Activated naive CD4-positive, alpha-beta T cell treated with anti-CD3 and anti-CD28 coated beads, Interleukin-2, amount 50 U/mL, for 72 hours (primary cell): ENCODE results near the gene POLA1. TPM values are rescaled to one million over a fixed set of nuclear protein-coding genes. Genes with fewer than 3 reads are reported as not detected.

Experiments
- ATAC-seq, 2 donors: fragments of 150-1000 bp; cut with Tn5 transposase; 2 replicates each; pipeline ENCODE4 v1.10.0; 2021; ENCODE audit warnings: mild to moderate bottlenecking in 2 of 2, moderate library complexity in 2 of 2
- DNase-seq, 2 donors: peaks; one replicate each; pipeline ENCODE4 v3.0.0; 2021 to 2022; ENCODE audit warnings: low spot score in 2 of 2
- H3K27ac Mint-ChIP-seq, 2 donors: one replicate each; pipeline ENCODE4 v1.8.0; 2022; ENCODE audit warnings: mild to moderate bottlenecking in 2 of 2, mixed read lengths in 2 of 2
- H3K36me3 Mint-ChIP-seq, 2 donors: one replicate each; pipeline ENCODE4 v1.8.0; 2022; ENCODE audit warnings: mixed read lengths in 2 of 2
- H3K9me3 Mint-ChIP-seq, 2 donors: one replicate each; pipeline ENCODE4 v1.8.0; 2022; ENCODE audit warnings: mixed read lengths in 2 of 2
- total RNA-seq, 2 donors: library from RNA; stranded (reverse); gene quantifications; one replicate each; pipeline ENCODE4 v1.2.3, GENCODE V29; 2022

The POLA1 gene
- total RNA-seq, 2 donors from 2014 or later: 37.8 to 49.4 TPM

DNA sequence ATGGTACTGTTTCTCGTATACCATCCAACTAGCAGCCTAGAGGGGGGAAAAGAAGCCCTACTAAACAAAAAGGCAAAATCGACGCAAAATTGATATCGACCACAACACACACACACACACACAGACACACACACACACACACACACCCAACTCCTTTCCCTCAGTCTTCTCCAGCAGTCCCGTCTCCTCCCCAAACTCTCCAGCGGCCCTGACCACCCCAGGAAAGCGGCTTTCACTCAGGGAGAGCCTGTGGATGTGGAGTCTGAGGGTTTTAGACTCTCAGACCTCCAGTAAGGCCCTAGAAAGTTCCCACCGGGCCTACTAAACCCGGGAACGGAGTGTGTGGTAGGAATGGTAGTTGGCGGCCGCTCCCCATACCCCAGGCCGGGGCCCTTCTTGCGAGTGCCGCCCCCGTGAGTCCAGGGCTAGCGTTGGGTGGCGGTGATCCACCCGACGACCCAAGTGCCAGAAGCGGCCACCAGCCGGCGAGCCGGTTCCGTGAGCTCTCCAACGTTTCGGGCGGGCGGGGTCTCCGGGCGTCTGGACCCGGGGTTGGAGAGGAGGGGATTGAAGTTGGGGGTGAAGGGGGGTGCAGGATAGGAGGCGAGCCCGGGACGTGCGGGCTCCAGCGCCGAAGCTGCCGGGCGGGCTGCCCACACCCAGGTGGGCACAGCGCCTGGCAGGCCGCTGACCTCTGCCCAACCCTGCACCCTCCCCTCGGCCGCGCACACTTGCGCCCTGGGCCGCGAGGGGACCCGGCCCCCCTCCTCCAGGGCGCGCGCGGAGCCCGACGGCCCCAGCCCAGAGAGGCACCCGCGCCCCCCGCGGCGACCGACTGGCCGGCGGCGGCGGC lies 308.3 kb downstream of the POLA1 start:
- Mint-ChIP-seq H3K27ac (no peak overlapping the region), H3K9me3 (no peaks in the 10 kb centered on the region), H3K36me3 (no peaks in the 10 kb centered on the region)
- DNase-seq (no peak), ATAC-seq (no peak)

DNA sequence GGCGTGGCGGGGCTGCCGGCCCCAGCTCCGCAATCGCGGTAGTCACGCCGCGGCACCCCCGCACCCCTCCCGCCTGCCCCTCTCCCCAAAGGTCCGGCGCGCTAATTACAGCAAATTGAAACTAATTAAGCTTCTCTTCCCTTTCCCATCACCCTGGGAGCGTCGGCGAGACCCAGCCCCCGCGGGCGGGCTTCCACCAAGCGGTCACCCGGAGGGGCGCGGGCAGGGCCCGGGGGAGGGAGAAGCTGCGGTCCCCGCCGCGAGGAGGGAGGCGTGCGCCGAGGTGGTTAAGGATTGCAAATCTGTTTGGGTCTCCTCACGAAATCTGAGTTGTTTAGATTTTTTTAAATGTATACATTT lies 308.9 kb downstream of the POLA1 start:
- no peak overlapping the region for H3K27ac Mint-ChIP-seq
- no peaks in the 10 kb centered on the region for H3K9me3 Mint-ChIP-seq
- ATAC-seq (no peak), DNase-seq (no peak)
- no peaks in the 10 kb centered on the region for H3K36me3 Mint-ChIP-seq

- no peaks in the 10 kb centered on the region for H3K9me3 Mint-ChIP-seq
- no peaks in the 10 kb centered on the region for H3K36me3 Mint-ChIP-seq
- no peak for DNase-seq
- no peak overlapping the region for H3K27ac Mint-ChIP-seq
- ATAC-seq: no peak
These were observed 309.5 kb downstream of the POLA1 start for GRCh38 chrX:25003066-25003849.

DNA sequence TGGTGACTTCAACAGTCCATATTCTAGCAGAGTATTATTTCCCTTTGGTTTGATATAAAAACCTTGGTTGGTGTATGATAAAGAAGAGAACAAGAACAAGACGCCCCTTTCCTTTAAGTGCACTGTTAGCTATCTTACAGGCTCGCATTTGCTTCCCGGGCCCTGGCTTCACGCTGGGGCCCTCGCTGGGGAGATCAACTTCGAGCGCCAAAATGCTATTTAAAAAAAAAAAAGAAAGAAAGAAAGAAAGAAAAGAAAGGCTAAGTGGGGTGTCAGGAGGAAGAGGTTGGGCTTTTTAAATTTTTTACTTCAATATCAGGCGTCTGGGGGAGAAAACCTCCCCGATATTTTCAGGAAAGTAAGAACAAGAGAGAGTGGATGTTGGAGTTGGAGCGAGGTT lies 310.3 kb downstream of the POLA1 start:
- Mint-ChIP-seq H3K36me3 (no peaks in the 10 kb centered on the region), H3K9me3 (no peaks in the 10 kb centered on the region), H3K27ac (peak overlapping the region in 1 of 2 donors; percentile 72)
- ATAC-seq: no peak
- DNase-seq: no peak

DNA sequence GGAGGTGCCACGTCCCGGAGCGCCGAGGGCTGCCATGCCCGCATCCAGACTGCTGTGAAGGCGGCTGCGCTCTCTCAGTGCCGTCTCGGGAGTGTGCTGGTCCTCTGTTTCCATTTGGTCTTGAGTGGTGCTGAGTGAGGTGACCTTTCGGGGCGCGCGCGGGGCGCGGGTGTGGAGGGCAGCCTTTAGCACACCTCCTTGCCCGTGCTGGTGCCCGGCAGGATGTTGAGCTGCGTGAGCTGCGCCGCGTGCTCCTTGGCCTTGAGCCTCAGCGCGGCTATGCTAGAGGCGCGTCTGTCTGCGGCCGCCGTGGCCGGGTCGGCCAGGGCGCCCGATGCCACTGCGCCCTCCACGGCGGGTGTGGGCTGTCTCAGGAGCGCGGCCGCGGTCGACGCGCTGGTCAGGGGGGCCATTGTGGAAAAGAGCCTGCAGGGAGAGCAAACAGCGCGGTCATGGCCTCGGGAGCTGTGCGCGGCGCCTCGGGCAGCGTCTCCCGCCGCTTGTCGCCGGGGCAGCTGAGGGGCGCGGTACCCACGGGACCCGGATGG lies 310.8 kb downstream of the POLA1 start:
- Mint-ChIP-seq H3K9me3 (no peaks in the 10 kb centered on the region), H3K27ac (no peak overlapping the region), H3K36me3 (no peaks in the 10 kb centered on the region)
- DNase-seq: no peak
- peak in 1 of 2 donors; percentile 49 for ATAC-seq

- DNase-seq (no peak), ATAC-seq (no peak)
- H3K9me3 Mint-ChIP-seq: no peaks in the 10 kb centered on the region
- H3K36me3 Mint-ChIP-seq: no peaks in the 10 kb centered on the region
- no peak overlapping the region for H3K27ac Mint-ChIP-seq
These were observed 311.3 kb downstream of the POLA1 start for GRCh38 chrX:25005034-25005381.

GRCh38 chrX:25005382-25006185 lies 311.9 kb downstream of the POLA1 start:
- no peaks in the 10 kb centered on the region for H3K9me3 Mint-ChIP-seq
- H3K36me3 Mint-ChIP-seq: no peaks in the 10 kb centered on the region
- no peak for DNase-seq
- ATAC-seq: no peak
- H3K27ac Mint-ChIP-seq: peak overlapping the region in 1 of 2 donors; percentile 74

DNA sequence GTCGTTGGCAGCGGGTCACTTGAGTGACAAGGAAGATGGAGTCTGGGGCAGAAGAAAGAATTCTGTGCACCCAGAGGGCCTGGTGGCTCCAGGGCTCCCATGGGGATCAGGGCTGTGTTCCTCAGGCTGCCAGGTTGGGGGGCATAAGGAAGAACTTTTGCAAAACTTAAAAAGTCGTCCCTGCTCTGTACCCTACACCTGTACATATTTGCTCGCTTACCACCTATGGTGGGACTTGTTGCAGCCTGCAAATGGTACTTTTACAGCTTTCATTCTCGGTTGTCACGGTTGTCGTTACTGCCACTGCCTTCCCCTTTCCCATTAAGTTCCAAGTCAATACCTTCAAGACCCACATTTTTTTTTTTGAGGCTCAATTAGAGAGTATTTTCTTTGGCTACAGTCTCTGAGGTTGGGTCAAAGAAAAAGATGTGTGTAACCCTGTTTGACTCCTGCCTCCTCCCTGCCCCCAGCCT lies 312.9 kb downstream of the POLA1 start:
- peak overlapping the region in 1 of 2 donors; percentile 74 for H3K27ac Mint-ChIP-seq
- no peaks in the 10 kb centered on the region for H3K36me3 Mint-ChIP-seq
- ATAC-seq: no peak
- no peaks in the 10 kb centered on the region for H3K9me3 Mint-ChIP-seq
- no peak for DNase-seq

DNA sequence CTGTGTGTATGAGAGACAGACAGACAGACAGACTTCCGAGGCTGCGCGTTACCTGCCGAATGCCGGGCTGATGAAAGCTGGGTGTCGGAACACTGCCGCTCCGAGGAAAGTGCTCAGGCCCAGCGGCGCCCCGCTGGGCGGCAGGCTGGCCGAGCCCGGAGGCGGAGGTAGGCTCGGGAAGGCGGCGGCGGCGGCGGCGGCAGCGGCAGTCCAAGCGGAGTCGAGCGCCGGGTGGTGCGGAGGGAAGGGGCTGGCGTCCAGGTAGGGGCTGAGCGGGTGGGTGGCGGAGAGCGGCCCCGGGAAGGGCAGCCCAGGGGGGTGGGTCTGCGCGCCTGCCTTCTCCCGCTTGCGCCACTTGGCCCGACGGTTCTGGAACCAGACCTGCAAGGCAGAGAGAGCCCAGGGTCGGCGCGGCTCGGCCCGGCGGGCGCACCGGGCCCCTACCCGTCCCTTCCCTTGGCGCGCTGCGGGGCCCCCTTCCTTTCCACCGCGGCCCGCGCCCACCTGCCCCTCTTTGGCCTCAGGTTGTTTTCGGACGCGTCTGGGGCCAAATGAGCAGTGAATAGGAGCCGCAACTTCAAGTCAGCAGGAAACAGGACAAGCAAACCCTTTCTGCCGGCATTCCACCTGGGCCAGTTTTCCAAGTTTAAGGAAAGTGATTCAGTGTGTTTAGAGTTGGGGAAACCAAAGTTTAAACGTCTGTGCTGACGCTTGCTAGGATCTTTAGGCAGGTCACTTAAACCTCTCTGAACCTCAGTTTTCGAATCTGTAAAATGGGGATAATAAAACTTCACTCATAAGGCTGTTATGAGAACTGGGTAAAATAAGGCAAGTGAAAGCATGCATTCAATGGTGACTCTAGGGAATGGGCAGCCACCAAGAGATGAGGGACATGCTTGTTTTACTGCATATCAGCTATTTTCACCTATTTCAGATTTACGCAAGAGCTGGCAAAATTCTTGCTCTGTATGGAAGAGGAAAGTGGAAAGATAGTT lies 313.6 kb downstream of the POLA1 start:
- Mint-ChIP-seq H3K36me3 (no peaks in the 10 kb centered on the region), H3K9me3 (no peaks in the 10 kb centered on the region), H3K27ac (no peak overlapping the region)
- no peak for ATAC-seq
- no peak for DNase-seq

GRCh38 chrX:25009407-25009806 lies 315.7 kb downstream of the POLA1 start:
- Mint-ChIP-seq H3K9me3 (no peaks in the 10 kb centered on the region), H3K27ac (no peak overlapping the region), H3K36me3 (no peaks in the 10 kb centered on the region)
- no peak for DNase-seq
- ATAC-seq: no peak

- no peak overlapping the region for H3K27ac Mint-ChIP-seq
- peaks cover 0 to under 1% of the 10 kb centered on the region in 2 donors for H3K36me3 Mint-ChIP-seq
- DNase-seq: no peak
- ATAC-seq: no peak
- H3K9me3 Mint-ChIP-seq: no peaks in the 10 kb centered on the region
These were observed 317.3 kb downstream of the POLA1 start for GRCh38 chrX:25010784-25011588.

GRCh38 chrX:25011589-25012432 lies 318.1 kb downstream of the POLA1 start:
- H3K9me3 Mint-ChIP-seq: no peaks in the 10 kb centered on the region
- no peak overlapping the region for H3K27ac Mint-ChIP-seq
- peaks cover 0 to 8% of the 10 kb centered on the region in 2 donors for H3K36me3 Mint-ChIP-seq
- no peak for DNase-seq
- ATAC-seq: no peak

- peaks cover 0 to 8% of the 10 kb centered on the region in 2 donors for H3K36me3 Mint-ChIP-seq
- ATAC-seq (no peak), DNase-seq (no peak)
- H3K9me3 Mint-ChIP-seq: no peaks in the 10 kb centered on the region
- H3K27ac Mint-ChIP-seq: no peak overlapping the region
These were observed 318.7 kb downstream of the POLA1 start for GRCh38 chrX:25012433-25012735.

- H3K9me3 Mint-ChIP-seq: no peaks in the 10 kb centered on the region
- ATAC-seq (peak in 1 of 2 donors; percentile 36), DNase-seq (no peak)
- peaks cover 0 to 12% of the 10 kb centered on the region in 2 donors for H3K36me3 Mint-ChIP-seq
- no peak overlapping the region for H3K27ac Mint-ChIP-seq
These were observed 319.3 kb downstream of the POLA1 start for GRCh38 chrX:25012793-25013631.
